Stimulated activated CD8-positive, alpha-beta memory T cell treated with anti-CD3 and anti-CD28 coated beads, Interleukin-7, amount 100 ng/mL, for 1 hour (primary cell): ENCODE results near the gene FOXP2.
"Not testable (repeated sequence)": the region's sequence is repeated elsewhere in the genome, so short reads cannot be mapped to it uniquely, and the experiment has no call there.

ENCODE experiments used
- DNase-seq, 2 donors: peaks; one replicate each; pipeline ENCODE4 v3.0.0-alpha.2; 2020; ENCODE audit warnings: low read depth in 2 of 2

Gene FOXP2

GRCh38 chr7:114414156-114415063 is at the start of gene FOXP2:
TSS of gene FOXP2 (plus strand) at chr7:114414815. CDS start at chr7:114426512, 11,697 bp downstream.
- DNase-seq = no peak

GRCh38 chr7:114365791-114366190 is 48.8 kb upstream of the FOXP2 start:
- no peak for DNase-seq

GRCh38 chr7:114368492-114368891 is 46.1 kb upstream of the FOXP2 start:
- DNase-seq = no peak

DNA sequence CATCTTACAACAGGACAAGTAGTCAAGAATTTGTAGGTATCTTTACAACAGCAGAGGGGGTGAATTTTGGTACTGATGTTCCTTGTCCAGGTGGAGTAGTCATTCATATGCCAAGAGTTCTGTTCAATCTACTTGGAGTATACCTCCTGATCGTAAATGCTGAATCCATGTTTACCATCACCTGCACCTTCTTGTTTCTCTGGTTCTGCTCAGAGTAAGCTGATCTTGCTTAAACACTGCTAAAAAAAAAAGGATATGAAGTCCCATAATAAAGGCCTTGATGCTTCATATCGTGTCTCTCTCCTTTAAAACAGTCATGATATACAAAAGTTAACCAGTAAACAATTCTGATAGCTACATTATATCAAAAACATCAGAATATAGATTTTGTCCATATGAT is 45.3 kb upstream of the FOXP2 start:
- no peak for DNase-seq

DNA sequence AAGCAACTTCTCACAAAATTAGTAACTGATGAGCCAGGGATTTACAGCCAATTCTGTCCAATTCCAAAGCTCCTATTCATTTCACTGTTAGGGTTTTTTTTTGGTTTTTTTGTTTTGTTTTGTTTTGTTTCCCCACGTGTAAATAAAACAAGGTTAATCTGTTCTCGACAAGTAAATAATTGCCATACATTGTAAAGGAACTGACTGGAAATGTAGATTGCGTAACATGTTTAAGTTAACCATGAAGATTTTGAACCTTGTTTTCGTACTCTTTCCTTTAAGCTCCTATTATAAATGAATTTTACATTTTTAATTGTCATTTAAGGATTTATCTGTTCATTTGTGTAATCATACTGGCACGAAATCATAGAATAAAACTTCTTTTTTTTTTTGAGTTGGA is 42.0 kb upstream of the FOXP2 start:
- DNase-seq = no peak

- DNase-seq = no peak
Measured at GRCh38 chr7:114375907-114376306, 38.7 kb upstream of the FOXP2 start.

DNA sequence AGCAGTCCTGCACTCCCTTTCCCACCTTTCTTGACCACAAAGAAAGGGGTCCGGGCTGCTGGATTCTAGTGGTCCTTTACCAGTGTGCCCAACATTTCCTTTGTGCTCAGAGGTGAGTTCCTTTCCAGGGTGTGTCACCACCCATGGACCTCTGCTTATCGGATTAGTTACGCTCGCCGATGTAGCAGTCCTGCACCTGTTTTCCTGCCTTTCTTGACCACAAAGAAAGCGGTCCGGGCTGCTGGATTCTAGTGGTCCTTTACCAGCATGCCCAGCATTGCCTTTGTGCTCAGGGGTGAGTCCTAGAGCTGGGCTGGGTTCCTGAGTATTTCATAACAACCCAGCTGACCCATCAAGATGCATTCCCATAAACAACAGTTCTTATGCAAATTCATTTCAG is 30.7 kb upstream of the FOXP2 start:
- DNase-seq = not testable (repeated sequence)

DNA sequence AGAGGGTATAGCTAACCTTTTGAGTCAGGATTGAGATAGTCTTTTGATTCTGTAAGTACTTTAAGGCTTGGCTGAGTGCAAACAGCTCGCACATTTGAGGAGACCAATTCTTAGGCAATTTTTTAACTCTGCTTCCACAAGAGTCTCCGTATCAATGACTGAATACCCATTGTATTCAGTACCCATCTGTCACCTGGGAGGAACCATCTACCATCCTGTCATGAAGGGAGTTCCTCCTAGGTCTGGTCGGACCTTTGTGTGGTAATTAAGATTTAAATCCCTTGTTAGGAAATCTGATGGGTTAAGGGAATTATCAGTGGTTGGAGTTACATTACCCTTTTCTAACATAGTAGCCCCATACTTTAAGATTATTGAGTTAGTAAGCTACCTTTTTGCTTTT is 30.3 kb upstream of the FOXP2 start:
- not testable (repeated sequence) for DNase-seq

DNA sequence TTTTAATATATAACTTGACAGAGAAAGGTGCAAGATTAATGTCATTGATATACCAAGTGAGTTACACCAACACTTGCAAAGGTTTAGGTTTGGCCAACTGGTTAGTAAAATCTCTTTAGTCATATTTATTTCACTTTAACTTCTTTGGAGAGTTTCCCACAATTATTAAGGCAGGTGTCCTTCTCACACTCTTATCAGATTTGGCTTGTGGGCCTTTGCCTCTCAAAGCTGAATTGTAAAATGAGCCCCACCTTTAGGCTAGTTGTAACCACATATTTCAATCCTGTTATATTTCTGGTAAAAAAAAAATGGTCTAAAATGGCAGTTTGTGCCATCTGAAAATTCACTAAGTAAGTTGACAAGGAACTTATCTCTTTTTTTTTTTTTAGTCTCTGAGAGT is 26.6 kb upstream of the FOXP2 start:
- DNase-seq = no peak

DNA sequence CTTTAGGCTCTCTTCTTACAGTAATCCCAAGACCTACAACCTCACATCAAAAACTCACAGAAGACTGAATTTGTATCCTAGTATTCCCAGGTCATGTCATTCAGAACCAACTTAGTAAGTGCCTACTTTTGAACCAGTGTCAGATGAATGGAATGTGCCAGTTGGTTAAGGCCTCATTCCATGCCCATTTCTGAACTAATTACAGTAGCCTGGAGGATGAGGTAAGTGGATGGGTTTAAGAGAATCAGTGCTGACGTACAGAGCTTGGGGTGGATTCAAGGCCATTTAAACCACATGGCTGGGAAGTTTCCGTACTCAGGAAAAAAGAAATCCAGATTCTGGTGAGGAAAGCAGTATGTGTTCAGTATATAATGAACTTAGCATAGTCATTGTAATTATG is 21.9 kb upstream of the FOXP2 start:
- no peak for DNase-seq

- no peak for DNase-seq
Measured at GRCh38 chr7:114402876-114403635, 11.6 kb upstream of the FOXP2 start.

- no peak for DNase-seq
Measured at GRCh38 chr7:114405427-114405826, 9.2 kb upstream of the FOXP2 start.

DNA sequence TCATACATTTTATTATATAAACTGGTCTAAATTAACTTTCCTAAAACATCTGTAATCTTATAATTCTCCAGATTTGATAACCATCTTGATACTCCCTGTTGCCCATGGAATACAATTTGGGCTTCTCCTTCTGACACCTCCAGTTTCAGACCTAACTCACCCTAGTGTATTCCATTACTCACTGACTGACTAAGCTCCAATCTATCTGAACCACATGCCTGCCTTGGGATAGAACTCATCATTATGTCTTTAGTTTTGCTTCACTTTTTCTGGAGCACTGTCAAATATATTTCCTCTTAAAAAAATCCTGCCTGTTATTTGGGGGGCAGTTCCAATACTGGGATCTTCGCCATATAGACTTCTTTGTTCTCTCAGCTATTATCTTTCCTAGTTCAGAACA is 4.9 kb upstream of the FOXP2 start:
- DNase-seq = no peak

DNA sequence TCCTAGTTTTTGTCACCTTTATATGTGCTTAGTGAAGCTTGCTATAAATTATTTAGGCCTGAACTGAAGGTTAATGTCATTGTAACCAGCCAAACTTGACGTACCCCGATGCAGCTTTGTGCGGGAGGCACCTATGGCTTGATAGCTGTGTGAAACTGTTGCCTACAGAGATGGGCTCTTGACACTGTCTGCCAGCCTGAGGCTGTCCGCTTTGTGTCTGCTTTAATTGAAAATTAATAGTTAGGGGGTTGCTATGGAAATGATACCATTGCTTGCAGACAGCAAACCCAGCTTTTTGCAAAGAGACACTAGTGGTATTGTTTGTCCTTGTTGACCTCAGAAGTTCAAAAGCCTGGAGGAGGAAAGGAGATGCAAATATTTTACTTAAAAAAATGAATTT is 2.1 kb upstream of the FOXP2 start:
- no peak for DNase-seq

- DNase-seq = no peak
Measured at GRCh38 chr7:114413761-114414155, 857 bp upstream of the FOXP2 start.

DNA sequence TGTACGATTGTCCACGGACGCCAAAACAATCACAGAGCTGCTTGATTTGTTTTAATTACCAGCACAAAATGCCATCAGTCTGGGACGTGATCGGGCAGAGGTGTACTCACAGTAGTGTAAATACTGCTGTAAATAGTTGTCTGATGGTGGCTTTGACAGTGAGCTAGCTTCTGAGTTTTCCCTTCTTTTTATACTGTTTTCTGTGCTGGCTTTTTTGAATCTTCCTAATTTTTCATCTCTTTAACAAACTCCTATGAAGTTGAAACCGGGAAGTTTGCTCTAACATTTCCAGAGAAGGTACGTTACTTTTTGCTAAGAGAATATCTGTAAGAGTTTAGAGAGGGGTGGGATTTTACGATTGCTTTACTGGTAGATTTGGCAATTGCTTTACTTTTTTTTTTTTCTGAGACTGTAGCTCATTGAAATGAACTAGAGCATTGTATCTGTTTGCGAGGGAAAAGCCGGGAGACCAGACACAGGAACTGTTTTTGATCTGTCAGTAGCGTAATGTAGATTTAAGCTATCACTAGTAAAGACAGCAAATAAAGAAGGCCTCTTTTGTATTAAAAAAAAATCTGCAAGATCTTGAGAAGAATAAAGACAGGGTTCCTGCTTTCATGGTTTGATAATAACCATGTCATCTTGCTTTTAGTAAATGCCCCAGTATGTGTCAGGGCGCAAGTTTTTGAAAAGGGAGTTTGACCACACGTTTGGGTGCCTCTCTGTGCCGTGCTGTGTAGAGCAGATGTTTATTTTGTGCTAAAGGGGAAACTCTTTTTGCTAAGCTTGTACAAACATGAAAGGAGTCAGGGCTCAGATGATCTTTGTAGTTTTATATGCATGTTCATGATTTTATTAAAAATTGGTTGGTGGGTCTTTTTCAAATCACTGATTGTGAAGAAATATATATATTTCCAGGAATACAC is 712 bp downstream of the FOXP2 start:
- DNase-seq = no peak

- DNase-seq = no peak
Measured at GRCh38 chr7:114416129-114416990, 1.7 kb downstream of the FOXP2 start.

DNA sequence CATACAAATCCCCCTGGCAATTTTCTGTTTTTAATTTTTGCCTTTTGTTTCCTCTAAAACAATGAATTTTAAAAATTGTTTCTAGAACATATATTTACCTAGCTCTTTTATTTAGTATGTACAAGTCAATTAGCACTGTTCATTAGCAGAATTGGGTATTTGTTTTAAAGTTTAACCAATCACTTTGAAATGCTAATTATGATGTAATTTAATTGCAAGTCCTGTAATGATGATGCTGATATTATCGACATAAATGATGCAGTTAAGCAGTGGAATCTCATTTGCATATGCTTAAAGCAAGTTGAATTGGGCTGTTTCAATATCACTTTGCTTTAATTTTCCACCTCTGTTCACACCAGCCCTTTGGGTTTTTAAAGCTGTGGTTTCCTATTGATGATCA is 2.7 kb downstream of the FOXP2 start:
- DNase-seq = no peak

- DNase-seq = no peak
Measured at GRCh38 chr7:114418117-114418516, 3.5 kb downstream of the FOXP2 start.

GRCh38 chr7:114419441-114420272 is 5.0 kb downstream of the FOXP2 start:
- no peak for DNase-seq
